Measurements from ENCODE around the gene CNPY1.

CNPY1 gene

DNA sequence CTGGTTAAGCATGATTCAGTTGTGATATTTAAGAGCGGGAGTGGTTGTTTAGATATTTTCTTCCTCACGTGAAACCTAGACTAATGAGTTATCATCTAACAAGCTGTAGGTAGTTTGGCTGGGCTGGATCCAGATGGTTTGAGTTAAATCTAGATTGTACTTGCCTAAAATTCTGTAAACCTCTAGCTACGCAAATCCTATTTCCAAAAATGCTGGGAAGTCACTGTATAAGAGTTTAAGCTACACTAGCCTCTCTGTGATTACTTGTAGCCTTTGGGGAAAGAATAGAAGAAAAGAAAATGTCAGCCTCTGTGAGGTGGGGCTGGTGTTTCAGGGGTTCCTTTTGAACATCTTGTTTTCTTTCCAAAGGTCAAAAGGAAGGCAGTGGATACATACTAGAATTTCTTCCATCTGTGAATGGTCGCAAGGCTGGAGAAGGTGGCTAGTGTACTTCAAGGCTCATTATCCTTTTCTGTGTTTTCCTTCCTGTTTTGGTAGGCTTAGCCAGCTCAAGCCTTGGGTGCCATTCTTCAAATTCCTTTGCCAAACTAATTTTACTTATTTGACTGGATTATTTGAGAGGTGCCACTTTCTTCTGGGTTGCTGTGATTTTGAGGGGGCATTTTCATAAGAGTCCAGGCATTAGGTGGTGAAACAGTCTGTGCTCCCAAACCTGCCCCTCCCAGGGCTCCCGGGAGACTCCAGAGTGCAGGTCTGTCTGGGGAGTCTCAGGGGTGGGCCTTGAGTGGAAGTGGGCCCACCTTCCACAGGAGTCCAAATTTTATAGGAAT, 93.7 kb downstream of the CNPY1 start:
- DNase-seq = no peak

- DNase-seq = no peak
Measured at GRCh38 chr7:155451840-155452239, 94.5 kb downstream of the CNPY1 start.

Measured in CD4-positive, alpha-beta T cell treated with Interleukin-10 for 1 hour (primary cell).